ENCODE data around the gene SHOC1.
"Not testable (repeated sequence)": the region's sequence is repeated elsewhere in the genome, so short reads cannot be mapped to it uniquely, and the experiment has no call there.

SHOC1 gene

GRCh38 chr9:111799915-111800526, 5.3 kb upstream of the SHOC1 start:
- TF ChIP-seq, protein P1, sequence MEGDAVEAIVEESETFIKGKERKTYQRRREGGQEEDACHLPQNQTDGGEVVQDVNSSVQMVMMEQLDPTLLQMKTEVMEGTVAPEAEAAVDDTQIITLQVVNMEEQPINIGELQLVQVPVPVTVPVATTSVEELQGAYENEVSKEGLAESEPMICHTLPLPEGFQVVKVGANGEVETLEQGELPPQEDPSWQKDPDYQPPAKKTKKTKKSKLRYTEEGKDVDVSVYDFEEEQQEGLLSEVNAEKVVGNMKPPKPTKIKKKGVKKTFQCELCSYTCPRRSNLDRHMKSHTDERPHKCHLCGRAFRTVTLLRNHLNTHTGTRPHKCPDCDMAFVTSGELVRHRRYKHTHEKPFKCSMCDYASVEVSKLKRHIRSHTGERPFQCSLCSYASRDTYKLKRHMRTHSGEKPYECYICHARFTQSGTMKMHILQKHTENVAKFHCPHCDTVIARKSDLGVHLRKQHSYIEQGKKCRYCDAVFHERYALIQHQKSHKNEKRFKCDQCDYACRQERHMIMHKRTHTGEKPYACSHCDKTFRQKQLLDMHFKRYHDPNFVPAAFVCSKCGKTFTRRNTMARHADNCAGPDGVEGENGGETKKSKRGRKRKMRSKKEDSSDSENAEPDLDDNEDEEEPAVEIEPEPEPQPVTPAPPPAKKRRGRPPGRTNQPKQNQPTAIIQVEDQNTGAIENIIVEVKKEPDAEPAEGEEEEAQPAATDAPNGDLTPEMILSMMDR (conservative IDR thresholded peaks at IDR 0.05; ENCODE audit: low read depth), result no peak
- CTCF ChIA-PET, result interaction anchor here (0.6 to 0.9 kb wide), 2 partner anchors 41 to 224 kb away, joined by 3 to 4 read pairs; no protein-coding TSS in a partner anchor
- POLR2A ChIA-PET (ENCODE audit: low non-redundant PET), result no interaction called here
- no peak overlapping the region for H3K27ac ChIP-seq
- DNase-seq (ENCODE audit: low spot score), result no peak

GRCh38 chr9:111799506-111799905, 4.8 kb upstream of the SHOC1 start:
- POLR2A ChIA-PET (ENCODE audit: low non-redundant PET), result no interaction called here
- H3K27ac ChIP-seq, result no peak overlapping the region
- no peak for DNase-seq (ENCODE audit: low spot score)
- TF ChIP-seq, protein P1 (conservative IDR thresholded peaks at IDR 0.05; ENCODE audit: low read depth), result no peak
- CTCF ChIA-PET, result interaction anchor here (0.6 kb wide), 1 partner anchor 225 kb away, joined by 4 read pairs; no protein-coding TSS in a partner anchor

DNA sequence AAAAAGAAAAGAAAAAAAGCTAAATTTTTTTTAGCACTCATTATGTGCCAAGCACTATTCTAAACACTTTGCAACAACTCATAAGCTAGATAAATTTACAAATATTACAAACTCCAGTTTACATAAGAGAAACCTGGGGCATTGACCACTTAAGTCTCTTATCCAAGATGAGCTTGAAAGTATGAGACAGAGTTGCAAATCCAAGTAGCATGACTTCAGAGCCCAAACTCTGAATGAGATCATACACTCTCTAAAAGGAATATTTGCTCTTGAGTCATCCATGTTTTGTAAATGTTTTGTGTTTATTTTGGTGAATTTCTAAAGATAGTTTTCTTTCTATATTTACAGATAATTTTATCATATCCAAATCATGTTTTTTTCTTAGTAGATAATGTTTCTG, 4.0 kb upstream of the SHOC1 start:
- DNase-seq (ENCODE audit: low spot score), result no peak
- CTCF ChIA-PET, result interaction anchor here (0.6 to 0.8 kb wide), 2 partner anchors 86 to 1552 kb away, joined by 3 to 8 read pairs; no protein-coding TSS in a partner anchor
- POLR2A ChIA-PET (ENCODE audit: low non-redundant PET), result no interaction called here
- TF ChIP-seq, protein P1 (conservative IDR thresholded peaks at IDR 0.05; ENCODE audit: low read depth), result no peak
- no peak overlapping the region for H3K27ac ChIP-seq

- no peak overlapping the region for H3K27ac ChIP-seq
- ChIA-PET CTCF (no interaction called here), POLR2A (ENCODE audit: low non-redundant PET) (no interaction called here)
- TF ChIP-seq, protein P1 (conservative IDR thresholded peaks at IDR 0.05; ENCODE audit: low read depth), result no peak
- DNase-seq (ENCODE audit: low spot score), result peak; percentile 12
Observed at GRCh38 chr9:111795557-111795839, 761 bp upstream of the SHOC1 start.

GRCh38 chr9:111791821-111792220, 2.9 kb downstream of the SHOC1 start:
- DNase-seq (ENCODE audit: low spot score); H3K27ac ChIP-seq; POLR2A ChIA-PET (ENCODE audit: low non-redundant PET): not testable (repeated sequence)
- CTCF ChIA-PET, result interaction anchor here (0.5 to 0.7 kb wide), 2 partner anchors 19 to 622 kb away, joined by 3 to 4 read pairs; no protein-coding TSS in a partner anchor

- no peak overlapping the region for H3K27ac ChIP-seq
- ChIA-PET CTCF (interaction anchor here (0.6 kb wide), 1 partner anchor 100 kb away, joined by 6 read pairs; no protein-coding TSS in a partner anchor), POLR2A (ENCODE audit: low non-redundant PET) (no interaction called here)
- DNase-seq (ENCODE audit: low spot score), result peak; percentile 49
- TF ChIP-seq, protein P1 (conservative IDR thresholded peaks at IDR 0.05; ENCODE audit: low read depth), result no peak
Observed at GRCh38 chr9:111789881-111790280, 4.9 kb downstream of the SHOC1 start.

DNA sequence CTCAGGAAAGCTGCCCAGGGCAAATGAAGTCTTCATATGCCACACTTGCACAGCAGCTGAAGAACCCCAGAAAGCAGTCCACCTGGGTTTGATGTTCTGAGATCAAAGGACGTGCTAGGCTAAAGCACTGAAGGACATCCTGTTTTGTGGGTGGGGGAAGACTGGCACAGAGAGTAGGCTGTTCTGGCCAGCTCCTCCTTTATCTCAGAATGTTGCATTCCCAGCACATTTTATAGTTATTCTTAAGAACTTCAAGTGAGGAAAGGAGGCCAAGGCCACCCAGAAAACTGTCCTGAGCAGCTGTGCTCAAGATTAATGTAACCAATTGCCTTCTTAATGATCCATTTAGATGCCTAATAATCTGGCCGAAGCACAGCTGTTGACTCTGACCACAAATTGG, 10.9 kb downstream of the SHOC1 start:
- CTCF ChIA-PET, result no interaction called here
- H3K27ac ChIP-seq, result no peak overlapping the region
- TF ChIP-seq, protein P1 (conservative IDR thresholded peaks at IDR 0.05; ENCODE audit: low read depth), result no peak
- POLR2A ChIA-PET (ENCODE audit: low non-redundant PET), result no interaction called here
- DNase-seq (ENCODE audit: low spot score), result no peak
